Panc1 (cell line): Measurements from ENCODE around the gene KIF4A. TPM values are rescaled to one million over a fixed set of nuclear protein-coding genes. Genes with fewer than 3 reads are reported as not detected.

Experiments
- ATAC-seq: fragments of 200-7000 bp; cut with Tn5 transposase; 2 replicates; pipeline ENCODE4 v1.9.1; 2020; ENCODE audit warnings: mild to moderate bottlenecking, moderate library complexity
- BruUV-seq: library from RNA; stranded (reverse); fragments of 400-500 nt; replicated peaks from 2 replicates; lab custom pipeline; 2021; lab: Mats Ljungman, UMichigan
- CTCF ChIA-PET: fragments of 300-600 bp; sonication (Branson Sonifier 250); formaldehyde crosslinking; loops from one replicate; lab custom pipeline; 2022; ENCODE audit warnings: antibody characterized with exemption; lab: Charles Lee
- POLR2A ChIA-PET: fragments of 300-600 bp; sonication (Branson Sonifier 250); formaldehyde crosslinking; loops from one replicate; lab custom pipeline; 2022; ENCODE audit warnings: antibody characterized with exemption; lab: Charles Lee
- DNase-seq: peaks from one replicate; pipeline ENCODE4 v3.0.0-alpha.2; 2010; ENCODE audit warnings: low read depth, low spot score
- H3K27ac ChIP-seq: 2 replicates; pipeline ENCODE4 v1.5.1; 2011; ENCODE audit warnings: mild to moderate bottlenecking, low read length, inconsistent platforms
- H3K27me3 ChIP-seq: fragments of 200-500 bp; sonication (Bioruptor generic); 2 replicates; pipeline ENCODE4 v1.6.0; 2014; ENCODE audit warnings: low read length, inconsistent platforms; ENCODE audit not compliant: control insufficient read depth, insufficient read depth
- H3K36me3 ChIP-seq: fragments of 200-500 bp; sonication (Bioruptor generic); 2 replicates; pipeline ENCODE4 v1.5.1; 2014; ENCODE audit warnings: inconsistent platforms, mild to moderate bottlenecking, low read length, moderate library complexity; ENCODE audit not compliant: control insufficient read depth, insufficient read depth
- H3K4me1 ChIP-seq: 2 replicates; pipeline ENCODE4 v1.5.1; 2011; ENCODE audit warnings: inconsistent platforms, mild to moderate bottlenecking, low read length, moderate library complexity; ENCODE audit not compliant: control insufficient read depth, insufficient read depth
- H3K4me3 ChIP-seq, 2 experiments: 2 replicates each; pipeline ENCODE4 v1.5.1; 2011 to 2012; ENCODE audit warnings: low read depth in 2 of 2, low read length in 2 of 2, mild to moderate bottlenecking in 2 of 2, inconsistent platforms in 1 of 2, moderate library complexity in 1 of 2
- H3K9me3 ChIP-seq: fragments of 200-500 bp; sonication (Bioruptor generic); 2 replicates; pipeline ENCODE4 v1.5.1; 2014; ENCODE audit warnings: low read depth, mild to moderate bottlenecking, inconsistent platforms, low read length, moderate library complexity; ENCODE audit not compliant: control insufficient read depth, insufficient read depth
- POLR2AphosphoS5 ChIP-seq: IDR thresholded peaks from 2 replicates; pipeline ENCODE4 v1.6.1; 2012; ENCODE audit warnings: mild to moderate bottlenecking, low read depth, low read length, moderate library complexity
- REST ChIP-seq, 2 experiments: IDR thresholded peaks; 2 replicates each; pipeline ENCODE4 v1.6.1; 2011 to 2012; ENCODE audit warnings: low read depth in 2 of 2, control low read depth in 1 of 2, low read length in 1 of 2, mild to moderate bottlenecking in 1 of 2, moderate library complexity in 1 of 2; ENCODE audit not compliant: insufficient read depth in 1 of 2
- SIN3A ChIP-seq: IDR thresholded peaks from 2 replicates; pipeline ENCODE4 v1.6.1; 2012; ENCODE audit warnings: low read depth, mild to moderate bottlenecking, low read length, moderate library complexity, borderline replicate concordance; ENCODE audit not compliant: insufficient read depth
- TCF7L2 ChIP-seq: IDR thresholded peaks from 2 replicates; pipeline ENCODE4 v1.6.1; 2011; ENCODE audit warnings: mild to moderate bottlenecking, low read depth, low read length, inconsistent platforms
- in situ Hi-C: cut with HindIII; loops from 2 replicates; pipeline ENCODE4 v1.10.0; 2016; ENCODE audit warnings: low sequenced_read_pairs, low pct_unique_long_range_greater_than_20kb
- intact Hi-C: fragments of 100-400 bp; cut with micrococcal nuclease; formaldehyde crosslinking; loops from one replicate; pipeline ENCODE4 v1.10.0; 2022; ENCODE audit not compliant: unreplicated experiment
- total RNA-seq: library from RNA; stranded (reverse); gene quantifications from one replicate; pipeline ENCODE4 v1.2.1, GENCODE V29; 2021; ENCODE audit not compliant: unreplicated experiment
- TF ChIP-seq, protein P1 (sequence below): fragments of 450-650 bp; IDR thresholded peaks from 2 replicates; pipeline ENCODE4 v1.5.1; 2017; ENCODE audit warnings: mild to moderate bottlenecking

Gene KIF4A
- total RNA-seq, 1 experiment from 2014 or later: 62.6 TPM

DNA sequence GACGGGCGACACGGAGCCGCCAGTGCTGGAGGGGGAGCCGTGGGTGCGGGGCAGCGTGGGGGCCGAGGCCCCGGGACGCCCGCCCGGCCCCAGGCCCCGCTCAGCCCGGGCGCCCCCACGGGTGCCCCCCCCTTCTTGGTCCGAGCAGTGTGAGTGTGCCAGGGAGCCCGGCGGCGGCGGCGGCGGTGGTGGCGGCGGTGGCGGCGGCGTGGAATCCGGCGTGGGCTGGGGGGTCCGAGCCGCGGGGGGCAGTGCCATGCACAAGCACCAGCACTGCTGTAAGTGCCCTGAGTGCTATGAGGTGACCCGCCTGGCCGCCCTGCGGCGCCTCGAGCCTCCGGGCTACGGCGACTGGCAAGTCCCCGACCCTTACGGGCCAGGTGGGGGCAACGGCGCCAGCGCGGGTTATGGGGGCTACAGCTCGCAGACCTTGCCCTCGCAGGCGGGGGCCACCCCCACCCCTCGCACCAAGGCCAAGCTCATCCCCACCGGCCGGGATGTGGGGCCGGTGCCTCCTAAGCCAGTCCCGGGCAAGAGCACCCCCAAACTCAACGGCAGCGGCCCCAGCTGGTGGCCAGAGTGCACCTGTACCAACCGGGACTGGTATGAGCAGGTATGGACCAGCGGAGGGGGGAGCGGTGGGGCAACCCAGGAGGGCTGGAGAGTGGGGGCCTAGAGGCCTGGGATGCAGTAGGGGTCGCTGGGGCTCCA is 155.2 kb downstream of the KIF4A start:
- BruUV-seq: no TSS peak
- CTCF ChIA-PET: no interaction called here
- ATAC-seq: peak; percentile 15; the same call in 1 of the 2 replicates

DNA sequence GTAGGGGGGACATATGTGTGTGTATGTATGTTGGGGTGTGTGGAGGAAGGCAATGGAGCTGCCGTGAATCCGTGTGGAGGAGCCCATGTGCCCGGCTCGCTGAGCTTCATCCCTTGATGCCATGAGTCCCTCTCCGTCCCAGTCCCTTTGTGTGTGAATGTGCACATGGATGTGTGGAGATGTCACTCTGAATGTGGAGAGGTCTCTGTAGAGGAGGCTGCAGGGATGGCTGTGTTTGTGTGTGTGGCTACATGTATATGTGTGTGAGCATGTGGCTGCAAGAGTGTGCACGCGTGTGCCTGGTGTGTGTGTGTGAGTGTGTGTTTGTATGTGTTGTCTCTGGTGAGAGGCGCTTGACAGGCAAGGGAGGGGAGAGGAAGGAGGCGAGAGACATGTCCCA is 156.0 kb downstream of the KIF4A start:
- POLR2A ChIA-PET: no interaction called here
- no TSS peak for BruUV-seq
- in situ Hi-C loops: no loop called here

More for the DNA sequence above, 155.2 kb downstream of the KIF4A start:
- H3K27me3 ChIP-seq: peaks cover 8% of the 10 kb centered on the region
- H3K27ac ChIP-seq: no peak overlapping the region
- no peaks in the 10 kb centered on the region for H3K4me1 ChIP-seq
- in situ Hi-C loops (no loop called here), intact Hi-C loops (no loop called here)
- DNase-seq: no peak
- no peak for TF ChIP-seq POLR2AphosphoS5
- TF ChIP-seq, protein P1, sequence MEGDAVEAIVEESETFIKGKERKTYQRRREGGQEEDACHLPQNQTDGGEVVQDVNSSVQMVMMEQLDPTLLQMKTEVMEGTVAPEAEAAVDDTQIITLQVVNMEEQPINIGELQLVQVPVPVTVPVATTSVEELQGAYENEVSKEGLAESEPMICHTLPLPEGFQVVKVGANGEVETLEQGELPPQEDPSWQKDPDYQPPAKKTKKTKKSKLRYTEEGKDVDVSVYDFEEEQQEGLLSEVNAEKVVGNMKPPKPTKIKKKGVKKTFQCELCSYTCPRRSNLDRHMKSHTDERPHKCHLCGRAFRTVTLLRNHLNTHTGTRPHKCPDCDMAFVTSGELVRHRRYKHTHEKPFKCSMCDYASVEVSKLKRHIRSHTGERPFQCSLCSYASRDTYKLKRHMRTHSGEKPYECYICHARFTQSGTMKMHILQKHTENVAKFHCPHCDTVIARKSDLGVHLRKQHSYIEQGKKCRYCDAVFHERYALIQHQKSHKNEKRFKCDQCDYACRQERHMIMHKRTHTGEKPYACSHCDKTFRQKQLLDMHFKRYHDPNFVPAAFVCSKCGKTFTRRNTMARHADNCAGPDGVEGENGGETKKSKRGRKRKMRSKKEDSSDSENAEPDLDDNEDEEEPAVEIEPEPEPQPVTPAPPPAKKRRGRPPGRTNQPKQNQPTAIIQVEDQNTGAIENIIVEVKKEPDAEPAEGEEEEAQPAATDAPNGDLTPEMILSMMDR: no peak
- no peak for TF ChIP-seq TCF7L2
- TF ChIP-seq REST (IDR thresholded peaks at IDR 0.05; ENCODE audit: insufficient read depth in 1 of 2, low read depth in 2 of 2, low read length in 1 of 2): no peak
- no peak for TF ChIP-seq SIN3A
- H3K36me3 ChIP-seq: no peaks in the 10 kb centered on the region
- H3K4me3 ChIP-seq: peak overlapping the region in 1 of 2 experiments; percentile 26; a peak in 2 of 4 replicates
- no peaks in the 10 kb centered on the region for H3K9me3 ChIP-seq
- POLR2A ChIA-PET: no interaction called here

More for the DNA sequence above, 156.0 kb downstream of the KIF4A start:
- intact Hi-C loops: no loop called here
- Histone ChIP-seq H3K36me3 (no peaks in the 10 kb centered on the region), H3K27me3 (peaks cover 8% of the 10 kb centered on the region), H3K4me1 (no peaks in the 10 kb centered on the region), H3K9me3 (no peaks in the 10 kb centered on the region), H3K4me3 (no peak overlapping the region), H3K27ac (no peak overlapping the region)
- CTCF ChIA-PET: no interaction called here
- TF ChIP-seq POLR2AphosphoS5: no peak
- TF ChIP-seq, protein P1: no peak
- no peak for TF ChIP-seq REST (IDR thresholded peaks at IDR 0.05; ENCODE audit: insufficient read depth in 1 of 2, low read depth in 2 of 2, low read length in 1 of 2)
- no peak for TF ChIP-seq TCF7L2
- no peak for TF ChIP-seq SIN3A
- ATAC-seq (no peak), DNase-seq (no peak)
